Trophoblast cell (in vitro differentiated cells and primary cell): Measurements from ENCODE around the gene SLC22A23.

ENCODE experiments used
- DNase-seq, 2 donors: peaks; one replicate each; pipeline ENCODE4 v3.0.0-alpha.2; 2016
- H2AFZ ChIP-seq: 2 replicates; pipeline ENCODE4 v1.6.1; 2013; ENCODE audit warnings: low read length, moderate library complexity, mild to moderate bottlenecking; ENCODE audit not compliant: insufficient read depth, poor library complexity
- H2AK5ac ChIP-seq: 2 replicates; pipeline ENCODE4 v1.6.1; 2013; ENCODE audit warnings: mild to moderate bottlenecking, low read length
- H2BK120ac ChIP-seq: 2 replicates; pipeline ENCODE4 v1.6.1; 2013; ENCODE audit warnings: low read length, mild to moderate bottlenecking, moderate library complexity; ENCODE audit not compliant: insufficient read depth, poor library complexity
- H2BK12ac ChIP-seq: 2 replicates; pipeline ENCODE4 v1.6.1; 2013; ENCODE audit warnings: mild to moderate bottlenecking, low read length, moderate library complexity
- H2BK5ac ChIP-seq: 2 replicates; pipeline ENCODE4 v1.6.1; 2013; ENCODE audit warnings: low read length, low read depth, moderate library complexity, mild to moderate bottlenecking; ENCODE audit not compliant: poor library complexity
- H3K14ac ChIP-seq: 2 replicates; pipeline ENCODE4 v1.6.1; 2013; ENCODE audit warnings: mild to moderate bottlenecking, low read length
- H3K18ac ChIP-seq: 2 replicates; pipeline ENCODE4 v1.6.1; 2013; ENCODE audit warnings: mild to moderate bottlenecking, low read length
- H3K23ac ChIP-seq: 2 replicates; pipeline ENCODE4 v1.6.1; 2013; ENCODE audit warnings: low read length
- H3K27ac ChIP-seq: 2 replicates; pipeline ENCODE4 v1.5.1; 2013; ENCODE audit warnings: low read depth, mild to moderate bottlenecking, inconsistent platforms, low read length, moderate library complexity
- H3K27me3 ChIP-seq: 2 replicates; pipeline ENCODE4 v1.6.1; 2013; ENCODE audit warnings: inconsistent platforms, mild to moderate bottlenecking, low read length, moderate library complexity; ENCODE audit not compliant: insufficient read depth
- H3K36me3 ChIP-seq, 2 experiments: 1 replicate in 1 of 2; 2 replicates in 1 of 2; pipeline ENCODE4 v1.6.1; 2013; ENCODE audit warnings: low read length in 2 of 2, mild to moderate bottlenecking in 2 of 2, moderate library complexity in 1 of 2; ENCODE audit not compliant: insufficient read depth in 2 of 2, control insufficient read depth in 1 of 2
- H3K4ac ChIP-seq: 2 replicates; pipeline ENCODE4 v1.6.1; 2013; ENCODE audit warnings: low read depth, mild to moderate bottlenecking, low read length, moderate library complexity
- H3K4me1 ChIP-seq, 2 experiments: 1 replicate in 1 of 2; 2 replicates in 1 of 2; pipeline ENCODE4 v1.6.1; 2013; ENCODE audit warnings: low read length in 2 of 2, mild to moderate bottlenecking in 2 of 2, moderate library complexity in 1 of 2; ENCODE audit not compliant: insufficient read depth in 2 of 2, control insufficient read depth in 1 of 2
- H3K4me2 ChIP-seq: 2 replicates; pipeline ENCODE4 v1.6.1; 2013; ENCODE audit warnings: inconsistent platforms, mild to moderate bottlenecking, low read length, moderate library complexity
- H3K4me3 ChIP-seq: 2 replicates; pipeline ENCODE4 v1.5.1; 2013; ENCODE audit warnings: mild to moderate bottlenecking, low read depth, low read length, inconsistent platforms
- H3K79me1 ChIP-seq: one replicate; pipeline ENCODE4 v1.6.1; 2013; ENCODE audit warnings: low read length
- H3K79me2 ChIP-seq: 2 replicates; pipeline ENCODE4 v1.6.1; 2013; ENCODE audit warnings: low read length, mild to moderate bottlenecking; ENCODE audit not compliant: control insufficient read depth, insufficient read depth, poor library complexity
- H3K9ac ChIP-seq: 2 replicates; pipeline ENCODE4 v1.6.1; 2013; ENCODE audit warnings: mild to moderate bottlenecking, low read length
- H3K9me3 ChIP-seq: 2 replicates; pipeline ENCODE4 v1.6.1; 2013; ENCODE audit warnings: low read depth, mild to moderate bottlenecking, control low read depth, inconsistent platforms, low read length; ENCODE audit not compliant: insufficient read depth
- H4K12ac ChIP-seq: 2 replicates; pipeline ENCODE4 v1.6.1; 2013; ENCODE audit warnings: low read depth, mild to moderate bottlenecking, low read length, moderate library complexity
- H4K8ac ChIP-seq: 2 replicates; pipeline ENCODE4 v1.6.1; 2013; ENCODE audit warnings: low read depth, mild to moderate bottlenecking, low read length, moderate library complexity
- H4K91ac ChIP-seq: one replicate; pipeline ENCODE4 v1.6.1; 2013; ENCODE audit warnings: low read depth, mild to moderate bottlenecking, low read length, moderate library complexity
- WGBS: extraction: QIAGEN DNeasy Blood & Tissue Kit; methylation state at CpG from one replicate; pipeline ENCODE4 v1.1.7; 2013; ENCODE audit warnings: missing lambda C conversion rate; ENCODE audit not compliant: insufficient read length, insufficient coverage; ENCODE audit errors: extremely low coverage; 5-methylcytosine and 5-hydroxymethylcytosine counted together

SLC22A23 gene

DNA sequence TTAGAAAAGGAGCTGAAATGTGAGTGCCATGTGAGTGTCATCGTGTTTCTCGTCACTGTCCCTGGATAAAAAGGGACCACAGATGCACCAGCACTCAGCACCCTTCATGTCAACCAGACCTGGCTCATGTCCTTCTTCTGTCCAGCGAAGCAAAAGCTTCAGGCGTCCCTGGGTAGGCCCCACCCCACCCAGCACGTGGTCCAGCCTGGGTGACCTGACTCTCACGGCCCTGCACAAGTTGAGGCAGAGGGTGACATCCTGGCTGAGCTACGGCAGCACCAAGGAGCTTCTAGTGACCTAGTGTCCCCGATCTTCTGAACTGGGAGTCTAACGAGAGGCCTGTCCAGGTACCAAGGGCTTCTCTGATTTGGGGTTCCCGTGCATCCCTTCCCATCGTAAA, 160.3 kb downstream of the SLC22A23 start:
- no peaks in the 10 kb centered on the region for H3K9me3 ChIP-seq
- no peak overlapping the region for H3K4me2 ChIP-seq
- no peak overlapping the region for H3K23ac ChIP-seq
- H4K8ac ChIP-seq, result no peak overlapping the region
- no peak overlapping the region for H4K91ac ChIP-seq
- H3K9ac ChIP-seq, result no peak overlapping the region
- H2AK5ac ChIP-seq, result no peak overlapping the region
- H3K79me2 ChIP-seq, result no peaks in the 10 kb centered on the region
- H2AFZ ChIP-seq, result no peak overlapping the region
- no peaks in the 10 kb centered on the region for H3K4me1 ChIP-seq
- no peak overlapping the region for H3K27ac ChIP-seq
- H3K14ac ChIP-seq, result no peak overlapping the region
- H3K36me3 ChIP-seq, result peaks cover 35 to 39% of the 10 kb centered on the region in 2 experiments
- no peaks in the 10 kb centered on the region for H3K27me3 ChIP-seq
- no peak overlapping the region for H4K12ac ChIP-seq
- H3K4me3 ChIP-seq, result no peak overlapping the region
- H2BK120ac ChIP-seq, result no peak overlapping the region
- WGBS, result no CpG with 5 or more reads among the region's 11 CpGs
- H3K4ac ChIP-seq, result no peak overlapping the region
- H3K79me1 ChIP-seq, result no peaks in the 10 kb centered on the region
- no peak for DNase-seq
- no peak overlapping the region for H2BK5ac ChIP-seq
- no peak overlapping the region for H3K18ac ChIP-seq
- no peak overlapping the region for H2BK12ac ChIP-seq

DNA sequence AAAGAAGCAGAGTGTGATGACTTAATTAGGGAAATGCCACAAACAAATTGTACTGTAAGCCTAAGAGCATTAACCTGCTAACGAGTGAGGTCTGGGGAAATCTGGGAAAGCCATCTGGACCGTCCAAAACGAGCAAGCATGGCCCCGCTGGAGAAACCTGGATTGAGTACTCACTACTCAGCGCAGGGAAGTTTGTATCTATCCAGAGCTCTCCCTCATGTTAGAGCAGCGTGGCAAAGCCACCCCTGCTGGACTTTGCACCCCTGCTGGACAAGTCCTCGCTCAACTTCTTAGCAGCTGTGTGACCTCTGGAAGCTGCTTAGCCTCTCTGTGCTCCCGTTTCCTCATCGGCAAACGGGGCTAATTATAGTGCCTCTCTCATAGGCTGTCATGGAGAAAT, 160.8 kb downstream of the SLC22A23 start:
- no peak overlapping the region for H4K8ac ChIP-seq
- peaks cover 35 to 39% of the 10 kb centered on the region in 2 experiments for H3K36me3 ChIP-seq
- H4K91ac ChIP-seq, result no peak overlapping the region
- no peak overlapping the region for H3K23ac ChIP-seq
- no peak overlapping the region for H3K4ac ChIP-seq
- H2BK5ac ChIP-seq, result no peak overlapping the region
- H2AFZ ChIP-seq, result no peak overlapping the region
- no peak overlapping the region for H3K9ac ChIP-seq
- no peak overlapping the region for H3K4me3 ChIP-seq
- H3K14ac ChIP-seq, result no peak overlapping the region
- no peak overlapping the region for H3K4me2 ChIP-seq
- H3K79me1 ChIP-seq, result no peaks in the 10 kb centered on the region
- no peak for DNase-seq
- H2BK120ac ChIP-seq, result no peak overlapping the region
- H3K18ac ChIP-seq, result no peak overlapping the region
- no peak overlapping the region for H2AK5ac ChIP-seq
- H3K79me2 ChIP-seq, result no peaks in the 10 kb centered on the region
- H4K12ac ChIP-seq, result no peak overlapping the region
- H3K4me1 ChIP-seq, result no peaks in the 10 kb centered on the region
- no CpG with 5 or more reads among the region's 10 CpGs for WGBS
- no peaks in the 10 kb centered on the region for H3K9me3 ChIP-seq
- no peaks in the 10 kb centered on the region for H3K27me3 ChIP-seq
- no peak overlapping the region for H2BK12ac ChIP-seq
- H3K27ac ChIP-seq, result no peak overlapping the region

DNA sequence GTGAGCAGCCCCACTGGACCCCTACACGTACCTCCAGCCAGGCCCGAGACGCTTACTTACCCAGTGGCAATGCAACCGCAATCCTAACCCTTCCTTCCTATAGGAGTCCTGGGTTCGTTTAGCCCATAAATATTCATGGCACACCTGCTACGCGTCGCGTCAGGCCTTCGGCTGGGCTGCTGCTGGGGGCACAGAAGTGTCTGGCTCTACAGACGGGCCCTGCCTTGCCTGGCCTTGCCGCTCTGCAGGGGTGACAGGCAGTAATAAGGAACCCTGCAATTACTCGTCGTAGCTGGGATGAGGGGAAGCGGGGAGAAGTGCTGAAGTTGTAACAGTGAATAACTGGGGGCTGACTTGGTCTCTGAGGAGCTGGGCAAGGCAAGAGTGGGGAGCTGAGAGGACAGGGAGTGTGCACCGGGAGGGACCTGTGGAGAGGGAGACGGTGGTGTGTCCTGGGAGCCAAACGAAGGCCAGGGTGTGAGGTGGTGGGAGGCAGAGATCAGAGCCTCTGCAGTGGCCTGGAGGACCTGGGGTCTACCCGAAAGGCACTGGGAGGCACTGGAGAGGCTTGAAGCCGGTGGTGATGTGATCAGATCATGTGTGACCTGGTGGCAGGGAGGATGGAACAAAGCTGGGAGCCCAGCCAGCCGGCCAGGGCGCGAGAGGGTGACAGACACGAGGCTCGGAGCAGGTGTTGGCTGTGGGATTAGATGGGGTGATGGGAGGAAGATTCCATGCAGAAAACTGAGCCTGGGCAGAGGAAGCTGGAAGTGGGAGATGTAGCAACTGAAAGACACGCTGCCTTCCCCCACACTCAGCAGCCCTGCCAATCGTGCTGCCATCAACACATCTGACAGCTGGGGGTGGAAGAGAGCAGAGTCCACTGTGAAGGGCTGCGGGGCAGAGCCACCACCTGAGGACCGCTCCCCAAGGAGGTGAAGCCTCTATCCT, 161.7 kb downstream of the SLC22A23 start:
- no peak overlapping the region for H2BK12ac ChIP-seq
- no peak for DNase-seq
- no peak overlapping the region for H3K14ac ChIP-seq
- no peak overlapping the region for H3K9ac ChIP-seq
- no peak overlapping the region for H3K18ac ChIP-seq
- no peak overlapping the region for H3K4me3 ChIP-seq
- H3K27ac ChIP-seq, result no peak overlapping the region
- no peaks in the 10 kb centered on the region for H3K79me2 ChIP-seq
- no peak overlapping the region for H4K12ac ChIP-seq
- no peak overlapping the region for H2BK120ac ChIP-seq
- H3K27me3 ChIP-seq, result no peaks in the 10 kb centered on the region
- no peak overlapping the region for H2BK5ac ChIP-seq
- H2AFZ ChIP-seq, result no peak overlapping the region
- no peak overlapping the region for H3K23ac ChIP-seq
- no peaks in the 10 kb centered on the region for H3K79me1 ChIP-seq
- H3K9me3 ChIP-seq, result no peaks in the 10 kb centered on the region
- H4K91ac ChIP-seq, result no peak overlapping the region
- no peaks in the 10 kb centered on the region for H3K4me1 ChIP-seq
- no peak overlapping the region for H3K4me2 ChIP-seq
- no peak overlapping the region for H3K4ac ChIP-seq
- H4K8ac ChIP-seq, result no peak overlapping the region
- H3K36me3 ChIP-seq, result peaks cover 42 to 46% of the 10 kb centered on the region in 2 experiments
- H2AK5ac ChIP-seq, result no peak overlapping the region
- no CpG with 5 or more reads among the region's 29 CpGs for WGBS

DNA sequence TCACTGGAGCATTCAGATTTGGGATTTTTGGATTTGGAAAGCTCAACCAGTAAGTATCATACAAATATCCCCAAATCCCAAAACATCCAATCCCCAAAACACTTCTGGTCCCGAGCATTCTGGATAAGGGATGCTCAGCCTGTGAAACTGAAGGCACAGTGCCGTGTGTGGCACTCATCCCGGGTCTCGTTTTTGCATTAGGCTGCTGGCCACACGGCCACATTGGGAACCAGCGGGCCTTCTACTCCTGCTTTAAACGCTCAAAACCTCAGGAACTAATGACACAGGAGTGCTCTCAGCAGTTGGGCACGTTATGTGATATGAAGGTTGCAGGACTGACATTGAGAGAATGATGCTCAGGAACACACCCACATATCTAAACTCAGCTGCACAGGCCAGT, 162.5 kb downstream of the SLC22A23 start:
- no peak overlapping the region for H3K4me2 ChIP-seq

More for the DNA sequence above, 162.5 kb downstream of the SLC22A23 start:
- no peak overlapping the region for H3K27ac ChIP-seq
- no peak overlapping the region for H2BK120ac ChIP-seq
- H3K36me3 ChIP-seq, result peaks cover 48% of the 10 kb centered on the region in 2 experiments
- H3K9ac ChIP-seq, result no peak overlapping the region
- no CpG with 5 or more reads among the region's 8 CpGs for WGBS
- no peak overlapping the region for H3K23ac ChIP-seq
- H3K14ac ChIP-seq, result no peak overlapping the region
- no peak overlapping the region for H3K4me3 ChIP-seq
- H4K12ac ChIP-seq, result no peak overlapping the region
- H2BK5ac ChIP-seq, result no peak overlapping the region
- no peak for DNase-seq
- no peaks in the 10 kb centered on the region for H3K79me1 ChIP-seq
- no peaks in the 10 kb centered on the region for H3K27me3 ChIP-seq
- no peak overlapping the region for H3K4ac ChIP-seq
- H3K9me3 ChIP-seq, result no peaks in the 10 kb centered on the region
- H3K79me2 ChIP-seq, result no peaks in the 10 kb centered on the region
- no peak overlapping the region for H2AK5ac ChIP-seq
- no peak overlapping the region for H2AFZ ChIP-seq
- no peak overlapping the region for H3K18ac ChIP-seq
- no peak overlapping the region for H4K8ac ChIP-seq
- no peak overlapping the region for H2BK12ac ChIP-seq
- no peaks in the 10 kb centered on the region for H3K4me1 ChIP-seq
- no peak overlapping the region for H4K91ac ChIP-seq
